ENCODE measurements around the gene XRCC4.

GRCh38 chr5:83184534-83184933 lies 107.2 kb downstream of the XRCC4 start:
- TF ChIP-seq CTCF (tag by site-specific recombination; IDR thresholded peaks at IDR 0.05) = no peak
- TF ChIP-seq ZFP37 (tag by site-specific recombination; IDR thresholded peaks at IDR 0.05) = no peak
- no peak for TF ChIP-seq ZNF549 (tag by site-specific recombination; IDR thresholded peaks at IDR 0.05)
- no peak for TF ChIP-seq ZNF354C (tag by site-specific recombination; IDR thresholded peaks at IDR 0.05; ENCODE audit: borderline replicate concordance, low read depth)
- no peak for TF ChIP-seq ZNF26 (tag by site-specific recombination; IDR thresholded peaks at IDR 0.05)
- no peak for TF ChIP-seq ZNF274 (IDR thresholded peaks at IDR 0.05; ENCODE audit: low read length)
- no peak for TF ChIP-seq ZNF274 (tag by site-specific recombination; IDR thresholded peaks at IDR 0.05; ENCODE audit: borderline replicate concordance)
- TF ChIP-seq REST (tag by site-specific recombination; IDR thresholded peaks at IDR 0.05) = no peak
- no peak for TF ChIP-seq TCF7L2 (IDR thresholded peaks at IDR 0.05; ENCODE audit: borderline replicate concordance, low read depth, low read length)
